GM20431 (cell line): ENCODE measurements around the gene SLC25A15.
"Not testable (repeated sequence)": the region's sequence is repeated elsewhere in the genome, so short reads cannot be mapped to it uniquely, and the experiment has no call there.

ENCODE experiments used
- in situ Hi-C: fragments of 300-500 bp; cut with MseI, MboI; formaldehyde crosslinking; loops from one replicate; pipeline ENCODE4 v1.15.0; 2020; ENCODE audit warnings: low sequenced_read_pairs; ENCODE audit not compliant: unreplicated experiment

SLC25A15 gene

GRCh38 chr13:40780822-40781401 lies 8.5 kb upstream of the SLC25A15 start:
- in situ Hi-C loops = no loop called here

- in situ Hi-C loops = no loop called here
Measured at GRCh38 chr13:40781717-40782116, 7.7 kb upstream of the SLC25A15 start.

GRCh38 chr13:40782971-40783370 lies 6.4 kb upstream of the SLC25A15 start:
- in situ Hi-C loops = not testable (repeated sequence)

GRCh38 chr13:40784540-40784939 lies 4.9 kb upstream of the SLC25A15 start:
- in situ Hi-C loops = no loop called here

GRCh38 chr13:40786568-40786996 lies 2.8 kb upstream of the SLC25A15 start:
- in situ Hi-C loops = no loop called here

GRCh38 chr13:40787062-40787461 lies 2.3 kb upstream of the SLC25A15 start:
- in situ Hi-C loops = no loop called here

GRCh38 chr13:40788540-40789274 lies 704 bp upstream of the SLC25A15 start:
- in situ Hi-C loops = not testable (repeated sequence)

GRCh38 chr13:40790154-40790616 lies 774 bp downstream of the SLC25A15 start:
- in situ Hi-C loops = no loop called here

GRCh38 chr13:40792284-40793051 lies 3.1 kb downstream of the SLC25A15 start:
- in situ Hi-C loops = no loop called here

- in situ Hi-C loops = no loop called here
Measured at GRCh38 chr13:40793339-40793738, 3.9 kb downstream of the SLC25A15 start.

- in situ Hi-C loops = no loop called here
Measured at GRCh38 chr13:40794414-40795368, 5.3 kb downstream of the SLC25A15 start.

GRCh38 chr13:40796649-40797048 lies 7.2 kb downstream of the SLC25A15 start:
- in situ Hi-C loops = no loop called here

GRCh38 chr13:40798380-40798779 lies 9.0 kb downstream of the SLC25A15 start:
- in situ Hi-C loops = no loop called here

GRCh38 chr13:40799508-40799907 lies 10.1 kb downstream of the SLC25A15 start:
- in situ Hi-C loops = no loop called here

GRCh38 chr13:40800559-40800958 lies 11.1 kb downstream of the SLC25A15 start:
- in situ Hi-C loops = no loop called here

GRCh38 chr13:40801255-40802217 lies 12.1 kb downstream of the SLC25A15 start:
- in situ Hi-C loops = no loop called here

GRCh38 chr13:40803316-40803715 lies 13.9 kb downstream of the SLC25A15 start:
- in situ Hi-C loops = no loop called here

GRCh38 chr13:40806241-40806640 lies 16.8 kb downstream of the SLC25A15 start:
- in situ Hi-C loops = no loop called here

- in situ Hi-C loops = no loop called here
Measured at GRCh38 chr13:40809471-40809870, 20.1 kb downstream of the SLC25A15 start.
